Neural cell (in vitro differentiated cells): Measurements from ENCODE around the gene SLC29A3.
"Not testable (repeated sequence)": the region's sequence is repeated elsewhere in the genome, so short reads cannot be mapped to it uniquely, and the experiment has no call there.

ENCODE experiments used
- CTCF ChIP-seq: fragments of 450-650 bp; IDR thresholded peaks from 2 replicates; pipeline ENCODE4 v1.5.1; 2014; ENCODE audit warnings: antibody characterized with exemption, mild to moderate bottlenecking, moderate library complexity; ENCODE audit not compliant: poor library complexity, severe bottlenecking
- RAD21 ChIP-seq: fragments of 450-650 bp; conservative IDR thresholded peaks from 2 replicates; pipeline ENCODE4 v1.6.1; 2014; ENCODE audit warnings: antibody characterized with exemption, mild to moderate bottlenecking, moderate library complexity
- SMC3 ChIP-seq: fragments of 450-650 bp; conservative IDR thresholded peaks from 2 replicates; pipeline ENCODE4 v1.6.1; 2014; ENCODE audit warnings: antibody characterized with exemption, mild to moderate bottlenecking, moderate library complexity; ENCODE audit not compliant: poor library complexity

GRCh38 chr10:71272974-71273373, 46.1 kb upstream of the SLC29A3 start:
- TF ChIP-seq CTCF, SMC3, RAD21: not testable (repeated sequence)
